ENCODE results near the gene RNF112.
"Not testable (repeated sequence)": the region's sequence is repeated elsewhere in the genome, so short reads cannot be mapped to it uniquely, and the experiment has no call there.

Gene RNF112

GRCh38 chr17:19446577-19446976, 35.5 kb downstream of the RNF112 start:
- not testable (repeated sequence) for H3K4me3 ChIP-seq (ENCODE audit: low read depth, low read length)

GRCh38 chr17:19447085-19447583, 36.1 kb downstream of the RNF112 start:
- no peak overlapping the region for H3K4me3 ChIP-seq (ENCODE audit: low read depth, low read length)

- H3K4me3 ChIP-seq (ENCODE audit: low read depth, low read length): no peak overlapping the region
Observed at GRCh38 chr17:19448341-19449268, 37.6 kb downstream of the RNF112 start.

- no peak overlapping the region for H3K4me3 ChIP-seq (ENCODE audit: low read depth, low read length)
Observed at GRCh38 chr17:19449656-19450055, 38.6 kb downstream of the RNF112 start.

GRCh38 chr17:19453296-19453695, 42.3 kb downstream of the RNF112 start:
- H3K4me3 ChIP-seq (ENCODE audit: low read depth, low read length): no peak overlapping the region

- no peak overlapping the region for H3K4me3 ChIP-seq (ENCODE audit: low read depth, low read length)
Observed at GRCh38 chr17:19454074-19454473, 43.0 kb downstream of the RNF112 start.

- H3K4me3 ChIP-seq (ENCODE audit: low read depth, low read length): no peak overlapping the region
Observed at GRCh38 chr17:19456016-19456927, 45.2 kb downstream of the RNF112 start.

- H3K4me3 ChIP-seq (ENCODE audit: low read depth, low read length): no peak overlapping the region
Observed at GRCh38 chr17:19457046-19457445, 46.0 kb downstream of the RNF112 start.

- H3K4me3 ChIP-seq (ENCODE audit: low read depth, low read length): no peak overlapping the region
Observed at GRCh38 chr17:19457830-19458271, 46.8 kb downstream of the RNF112 start.

- not testable (repeated sequence) for H3K4me3 ChIP-seq (ENCODE audit: low read depth, low read length)
Observed at GRCh38 chr17:19458481-19458880, 47.4 kb downstream of the RNF112 start.

- H3K4me3 ChIP-seq (ENCODE audit: low read depth, low read length): not testable (repeated sequence)
Observed at GRCh38 chr17:19459018-19459655, 48.1 kb downstream of the RNF112 start.

- no peak overlapping the region for H3K4me3 ChIP-seq (ENCODE audit: low read depth, low read length)
Observed at GRCh38 chr17:19460700-19461099, 49.7 kb downstream of the RNF112 start.

- no peak overlapping the region for H3K4me3 ChIP-seq (ENCODE audit: low read depth, low read length)
Observed at GRCh38 chr17:19461116-19461515, 50.1 kb downstream of the RNF112 start.

GRCh38 chr17:19461681-19462080, 50.6 kb downstream of the RNF112 start:
- no peak overlapping the region for H3K4me3 ChIP-seq (ENCODE audit: low read depth, low read length)

GRCh38 chr17:19462456-19463035, 51.5 kb downstream of the RNF112 start:
- not testable (repeated sequence) for H3K4me3 ChIP-seq (ENCODE audit: low read depth, low read length)

- no peak overlapping the region for H3K4me3 ChIP-seq (ENCODE audit: low read depth, low read length)
Observed at GRCh38 chr17:19464031-19465026, 53.3 kb downstream of the RNF112 start.

All from iPS-11a (cell line).